SK-N-DZ (cell line): Measurements from ENCODE around the gene UNC93A. TPM values are rescaled to one million over a fixed set of nuclear protein-coding genes. Genes with fewer than 3 reads are reported as not detected.
"Not testable (repeated sequence)": the region's sequence is repeated elsewhere in the genome, so short reads cannot be mapped to it uniquely, and the experiment has no call there.

Experiments used
- DNase-seq: peaks from one replicate; pipeline ENCODE4 v3.0.0-alpha.2; 2015; ENCODE audit warnings: low spot score
- polyA plus RNA-seq, 2 experiments: library from polyadenylated mRNA; depleted of rRNA; stranded (reverse); fragments of >200 nt; gene quantifications; 2 replicates each; pipeline ENCODE4 v1.2.3, GENCODE V29; 2014

Gene UNC93A
- not detected in 2 replicates for polyA plus RNA-seq (2014; cell fraction: cytosol; rRNA removed)
- not detected in 2 replicates for polyA plus RNA-seq (2014; cell fraction: nucleus; rRNA removed)

DNA sequence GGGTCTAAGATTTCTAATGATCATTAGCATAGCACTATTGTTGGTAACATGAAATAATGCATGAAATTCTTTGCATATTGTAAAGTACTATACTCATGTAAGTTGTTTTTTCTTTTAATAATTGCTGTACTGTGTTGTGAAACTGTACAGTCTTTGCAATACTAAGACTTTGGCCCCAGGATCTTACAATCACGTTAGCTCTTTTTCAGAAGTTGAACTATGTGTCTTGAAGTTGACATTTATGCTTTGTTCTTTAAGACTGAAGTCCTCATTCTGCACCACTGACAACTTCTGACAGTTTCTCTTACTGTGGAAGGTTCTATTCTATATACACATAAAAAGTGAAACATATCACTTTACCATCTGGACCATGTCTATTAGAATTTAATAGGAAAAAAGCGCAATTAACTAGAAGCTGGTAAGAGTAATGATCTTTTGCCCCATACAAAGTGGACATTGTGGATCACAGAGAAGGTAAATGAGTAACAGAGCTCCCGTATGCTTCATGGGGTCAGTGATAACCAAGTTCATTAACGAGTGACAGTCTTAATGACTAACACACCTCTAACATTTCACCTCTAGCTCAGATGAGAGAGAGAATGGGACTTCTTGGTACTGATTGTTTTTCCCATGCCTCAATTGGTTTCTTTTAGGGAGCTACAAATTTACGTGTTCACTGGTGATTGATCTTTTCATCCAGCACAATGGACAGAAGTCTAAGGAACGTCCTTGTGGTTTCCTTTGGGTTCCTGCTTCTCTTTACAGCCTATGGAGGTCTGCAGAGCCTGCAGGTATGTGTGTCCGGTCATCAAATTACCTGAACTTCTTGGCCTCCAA, at the start of gene UNC93A:
TSS of gene UNC93A (plus strand) at position 530 of the 837 bp plus-strand sequence. CDS start at position 705, 175 bp downstream.
- no peak for DNase-seq

GRCh38 chr6:167241321-167242134, 49.6 kb upstream of the UNC93A start:
- DNase-seq: not testable (repeated sequence)

DNA sequence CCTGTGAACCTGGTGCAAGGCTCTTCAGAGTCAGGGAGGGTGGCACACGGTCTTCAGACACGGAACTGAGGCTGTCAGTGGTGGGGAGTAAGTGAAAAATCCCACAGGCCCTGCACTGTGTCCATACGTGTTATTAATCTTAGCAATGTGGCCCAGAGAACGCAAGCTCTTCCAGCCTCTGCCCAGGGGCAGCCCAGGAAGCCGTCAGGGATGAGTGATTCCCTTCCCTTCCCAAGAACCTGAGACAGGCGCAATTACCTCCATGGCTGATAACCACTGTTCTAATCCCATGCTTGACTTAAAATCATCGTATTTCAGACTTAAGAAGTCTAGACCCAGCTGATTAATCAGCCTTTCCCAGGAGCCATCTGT, 49.0 kb upstream of the UNC93A start:
- not testable (repeated sequence) for DNase-seq

DNA sequence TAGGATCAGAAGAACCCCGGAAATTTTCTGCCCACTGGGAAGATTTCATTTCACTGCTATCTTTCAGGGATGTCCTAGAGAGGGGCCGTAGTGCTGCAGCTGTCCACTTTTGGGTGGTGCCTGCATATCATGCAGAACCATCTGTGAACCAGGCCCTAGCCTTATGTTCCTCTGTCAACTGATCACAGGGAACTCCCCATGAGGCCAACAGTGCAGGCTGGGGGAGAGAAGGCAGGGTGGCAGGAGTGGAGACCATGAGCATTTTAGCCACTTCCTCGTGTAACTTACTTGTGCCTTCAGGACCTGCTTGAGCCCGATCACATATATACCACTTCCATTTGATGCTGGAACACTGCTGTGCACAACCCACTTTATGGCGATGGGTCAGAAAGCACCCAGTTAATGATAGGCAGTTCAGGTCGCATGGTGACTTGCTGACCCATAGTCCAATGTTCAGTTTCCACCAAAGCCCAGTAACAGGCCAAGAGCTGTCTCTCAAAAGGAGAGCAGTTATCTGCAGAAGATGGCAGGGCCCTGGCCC, 48.5 kb upstream of the UNC93A start:
- not testable (repeated sequence) for DNase-seq

DNA sequence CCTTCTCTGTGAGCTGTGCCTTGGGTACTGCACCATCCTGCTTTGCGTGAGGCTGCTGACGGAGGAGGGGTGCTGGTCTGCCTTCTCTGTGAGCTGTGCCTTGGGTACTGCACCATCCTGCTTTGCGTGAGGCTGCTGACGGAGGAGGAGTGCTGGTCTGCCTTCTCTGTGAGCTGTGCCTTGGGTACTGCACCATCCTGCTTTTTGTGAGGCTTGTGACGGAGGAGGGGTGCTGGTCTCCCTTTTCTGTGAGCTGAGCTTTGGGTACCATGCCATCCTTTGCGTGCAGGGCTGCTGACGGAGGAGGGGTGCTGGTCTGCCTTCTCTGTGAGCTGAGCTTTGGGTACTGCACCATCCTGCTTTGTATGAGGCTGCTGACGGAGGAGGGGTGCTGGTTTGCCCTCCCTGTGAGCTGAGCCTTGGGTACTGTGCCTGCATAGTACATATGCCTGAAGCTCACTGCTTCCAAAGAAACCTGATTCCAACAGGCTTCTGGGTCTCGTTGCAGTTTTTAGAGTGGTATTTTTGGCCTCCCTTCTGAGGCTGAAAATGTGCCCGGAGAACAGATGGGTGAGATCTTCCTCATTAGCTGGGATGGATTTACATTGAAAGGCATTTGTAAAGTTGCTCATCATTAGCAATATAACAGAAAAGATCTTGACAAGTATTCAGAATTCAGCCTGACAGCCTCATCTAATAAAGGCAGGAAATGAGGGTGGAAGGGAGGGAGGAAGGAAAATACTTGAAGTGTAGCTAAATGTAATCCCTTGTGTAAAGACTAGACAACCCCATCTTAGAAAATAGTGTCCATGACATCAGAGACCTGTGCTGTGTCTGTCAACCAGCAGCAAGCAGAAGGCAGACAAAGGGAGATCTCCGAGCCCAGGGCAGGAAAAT, 46.8 kb upstream of the UNC93A start:
- DNase-seq: no peak

GRCh38 chr6:167244991-167245390, 46.1 kb upstream of the UNC93A start:
- DNase-seq: no peak

DNA sequence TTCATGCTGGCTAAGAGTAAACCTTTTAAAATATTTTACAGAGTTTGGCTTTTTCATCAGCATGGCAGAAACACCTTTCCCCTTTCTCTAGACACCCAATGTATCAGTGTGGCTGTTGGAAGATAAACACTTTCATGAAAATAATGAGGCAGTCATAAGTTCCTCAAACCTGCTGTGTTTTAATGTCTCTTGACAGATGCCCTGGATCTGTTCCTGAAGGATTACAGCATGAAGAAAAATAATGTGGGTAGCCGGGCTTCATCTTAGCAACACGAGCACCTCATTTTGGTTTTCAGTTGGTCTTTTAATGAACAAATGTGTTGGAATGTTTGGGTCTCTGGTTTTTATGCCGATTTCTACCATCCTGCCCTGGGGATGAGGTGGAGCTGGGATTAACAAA, 45.5 kb upstream of the UNC93A start:
- no peak for DNase-seq

DNA sequence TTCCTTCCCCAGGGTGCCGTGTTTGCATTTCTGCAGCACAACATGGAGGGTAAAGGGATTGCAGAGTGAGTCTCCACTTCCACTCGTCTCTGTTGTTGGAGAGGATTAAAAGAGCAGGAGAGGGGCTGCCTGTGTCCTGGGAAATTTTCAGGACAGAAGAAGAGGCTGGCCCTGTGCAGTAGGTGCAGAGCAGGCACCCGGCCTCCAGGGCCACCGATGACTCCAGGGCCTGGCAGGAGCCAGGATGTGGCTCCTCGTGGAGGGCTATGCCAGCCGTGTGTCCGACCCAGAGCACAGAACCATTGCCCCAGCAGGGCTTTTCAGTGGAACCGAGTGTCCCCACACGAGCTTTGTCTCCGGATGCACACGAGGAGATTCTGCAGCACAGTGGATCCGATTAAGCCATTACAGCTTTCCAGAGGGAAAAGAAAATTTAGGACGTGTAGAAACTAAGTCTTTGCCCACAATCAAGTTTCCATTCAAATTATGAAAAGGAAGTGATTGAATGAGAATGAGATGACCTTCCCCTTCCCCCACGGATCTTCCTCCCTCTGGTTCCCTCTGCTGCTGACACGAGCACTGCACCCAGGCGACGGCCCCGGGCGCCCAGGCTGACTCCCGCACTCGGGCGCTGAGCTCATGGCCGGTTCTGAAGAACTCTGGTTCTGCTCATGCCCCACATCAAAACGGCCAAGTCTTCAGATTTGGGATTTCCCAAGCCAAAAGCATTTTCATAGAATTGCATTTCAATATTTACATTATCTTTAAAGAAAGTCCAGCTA, 43.1 kb upstream of the UNC93A start:
- DNase-seq: no peak

GRCh38 chr6:167248878-167249455, 42.1 kb upstream of the UNC93A start:
- DNase-seq: not testable (repeated sequence)

GRCh38 chr6:167252271-167252670, 38.8 kb upstream of the UNC93A start:
- DNase-seq: no peak

- no peak for DNase-seq
These were observed 35.1 kb upstream of the UNC93A start for GRCh38 chr6:167255918-167256553.

DNA sequence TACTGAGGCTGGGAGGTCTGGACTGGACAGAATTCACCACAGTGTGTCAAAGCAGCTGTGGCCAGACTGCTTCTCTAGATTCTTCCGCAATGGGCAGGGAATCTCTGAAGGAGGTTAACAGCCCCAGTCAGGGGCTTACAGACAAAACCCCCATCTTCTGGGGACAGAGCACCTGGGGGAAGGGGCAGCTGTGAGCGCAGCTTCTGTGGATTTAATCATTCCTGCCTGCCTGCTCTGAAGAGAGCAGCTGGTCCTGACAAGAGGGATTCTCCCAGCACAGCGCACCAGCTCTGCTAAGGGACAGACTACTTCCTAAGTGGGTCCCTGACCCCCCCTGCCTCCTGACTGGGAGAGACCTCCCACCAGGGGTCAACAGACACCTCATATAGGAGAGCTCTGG, 32.5 kb upstream of the UNC93A start:
- DNase-seq: no peak

- not testable (repeated sequence) for DNase-seq
These were observed 24.9 kb upstream of the UNC93A start for GRCh38 chr6:167266057-167266829.

DNA sequence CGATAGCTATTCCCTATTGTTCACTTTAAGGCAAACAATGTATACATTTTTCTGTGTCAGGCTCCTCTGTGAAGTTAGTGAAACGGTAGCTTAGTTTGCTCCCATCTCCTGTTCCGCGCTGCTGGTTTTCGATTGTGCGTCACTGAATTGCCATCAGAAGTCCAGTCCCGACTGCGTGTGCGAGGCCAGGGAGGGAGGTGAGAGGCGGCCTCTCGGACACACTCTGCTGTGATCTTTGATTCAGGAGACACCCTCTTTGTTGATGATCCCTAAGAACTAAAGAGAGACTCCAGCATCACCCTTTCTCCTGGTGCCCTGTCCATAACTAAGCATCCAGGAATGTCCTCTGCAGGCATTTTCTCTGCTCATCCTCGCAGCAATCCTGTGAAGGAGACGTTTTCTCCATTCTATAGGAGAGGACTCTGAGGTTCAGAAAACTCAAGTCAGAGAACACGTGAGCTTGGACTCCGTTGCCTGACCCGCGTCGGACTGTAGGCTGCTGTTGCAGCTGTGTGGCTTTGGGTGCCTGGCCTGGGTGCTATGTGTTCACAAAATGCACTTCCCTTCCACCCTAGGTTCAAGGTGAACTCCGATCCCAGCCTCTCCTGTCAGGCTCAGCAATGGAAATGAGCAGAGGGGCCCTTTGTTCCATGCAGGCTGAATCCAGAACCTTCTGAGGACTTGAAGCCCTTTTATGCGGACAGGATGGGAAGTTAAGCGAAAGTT, 24.1 kb upstream of the UNC93A start:
- DNase-seq: no peak

DNA sequence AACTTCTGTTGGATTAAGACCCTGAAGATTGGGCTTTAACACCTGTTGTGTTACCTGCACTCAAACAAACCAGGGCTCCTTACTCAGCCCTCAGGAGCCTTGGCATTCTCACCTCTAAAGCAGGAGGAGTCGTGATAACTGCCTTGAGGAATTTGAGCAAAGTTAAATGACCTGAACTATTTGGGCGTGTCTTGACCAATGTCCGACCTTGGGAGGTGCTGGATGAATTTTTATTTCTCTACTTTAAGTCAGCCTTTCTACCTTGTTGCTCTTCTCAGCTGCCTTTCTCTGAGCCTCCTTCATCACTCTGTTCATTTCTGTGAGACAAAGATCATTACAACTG, 23.6 kb upstream of the UNC93A start:
- not testable (repeated sequence) for DNase-seq

DNA sequence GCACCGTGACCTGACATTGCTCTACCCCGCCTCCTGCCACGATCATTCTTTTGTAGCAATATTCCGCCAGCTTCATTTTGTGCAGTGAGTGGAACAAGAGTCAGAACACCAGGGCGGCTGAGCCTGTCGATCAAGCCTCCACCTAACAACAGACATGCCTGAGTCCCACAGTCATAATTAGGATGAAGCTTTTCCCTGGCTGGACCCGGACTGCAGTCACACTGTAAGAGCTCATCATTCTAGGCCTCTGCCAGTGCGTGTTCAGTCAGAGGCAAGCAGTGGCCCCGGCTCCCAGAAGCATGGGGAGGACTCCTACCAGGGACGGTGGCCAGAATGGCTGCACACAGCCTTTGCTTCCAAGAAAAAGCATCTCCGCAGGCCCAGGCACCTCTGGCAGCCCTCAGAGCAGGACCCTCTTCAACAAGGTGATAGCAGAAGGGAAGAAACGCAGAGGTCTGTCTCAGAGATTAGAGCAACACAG, 23.2 kb upstream of the UNC93A start:
- DNase-seq: no peak

GRCh38 chr6:167268683-167269280, 22.3 kb upstream of the UNC93A start:
- DNase-seq: no peak
